ENCODE measurements around the gene GFM2.
"Not testable (repeated sequence)": the region's sequence is repeated elsewhere in the genome, so short reads cannot be mapped to it uniquely, and the experiment has no call there.

The GFM2 gene, protein sequence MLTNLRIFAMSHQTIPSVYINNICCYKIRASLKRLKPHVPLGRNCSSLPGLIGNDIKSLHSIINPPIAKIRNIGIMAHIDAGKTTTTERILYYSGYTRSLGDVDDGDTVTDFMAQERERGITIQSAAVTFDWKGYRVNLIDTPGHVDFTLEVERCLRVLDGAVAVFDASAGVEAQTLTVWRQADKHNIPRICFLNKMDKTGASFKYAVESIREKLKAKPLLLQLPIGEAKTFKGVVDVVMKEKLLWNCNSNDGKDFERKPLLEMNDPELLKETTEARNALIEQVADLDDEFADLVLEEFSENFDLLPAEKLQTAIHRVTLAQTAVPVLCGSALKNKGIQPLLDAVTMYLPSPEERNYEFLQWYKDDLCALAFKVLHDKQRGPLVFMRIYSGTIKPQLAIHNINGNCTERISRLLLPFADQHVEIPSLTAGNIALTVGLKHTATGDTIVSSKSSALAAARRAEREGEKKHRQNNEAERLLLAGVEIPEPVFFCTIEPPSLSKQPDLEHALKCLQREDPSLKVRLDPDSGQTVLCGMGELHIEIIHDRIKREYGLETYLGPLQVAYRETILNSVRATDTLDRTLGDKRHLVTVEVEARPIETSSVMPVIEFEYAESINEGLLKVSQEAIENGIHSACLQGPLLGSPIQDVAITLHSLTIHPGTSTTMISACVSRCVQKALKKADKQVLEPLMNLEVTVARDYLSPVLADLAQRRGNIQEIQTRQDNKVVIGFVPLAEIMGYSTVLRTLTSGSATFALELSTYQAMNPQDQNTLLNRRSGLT

GRCh38 chr5:74766849-74767578 is at the start of gene GFM2, which contains the start of gene NSA2:
Gene GFM2 (minus strand): TSS chr5:74767117. CDS start chr5:74763742, 3,375 bp downstream.
Gene NSA2 (plus strand): TSS chr5:74767249. CDS start chr5:74767361, 112 bp downstream.
- H3K36me3 ChIP-seq (ENCODE audit: insufficient read depth, low read depth, low read length): peaks cover 51% of the 10 kb centered on the region
- H3K9ac ChIP-seq (ENCODE audit: low read depth, low read length): peak within 1 kb of the TSS; percentile 88
- no peak within 1 kb of the TSS for H3K27ac ChIP-seq (ENCODE audit: low read length)
- H3K4me3 ChIP-seq (ENCODE audit: low read length): peak within 1 kb of the TSS; percentile 89
- no peaks in the 10 kb centered on the region for H3K27me3 ChIP-seq (ENCODE audit: insufficient read depth, low read length)
- peaks cover 7% of the 10 kb centered on the region for H3K4me1 ChIP-seq (ENCODE audit: insufficient read depth, low read length)
- H3K9me3 ChIP-seq (ENCODE audit: insufficient read depth, low read depth, low read length): no peaks in the 10 kb centered on the region

GRCh38 chr5:74810915-74811314 is 44.0 kb upstream of the GFM2 start:
- Histone ChIP-seq H3K36me3 (ENCODE audit: insufficient read depth, low read depth, low read length) (peaks cover 41% of the 10 kb centered on the region), H3K9ac (ENCODE audit: low read depth, low read length) (no peak overlapping the region), H3K27ac (ENCODE audit: low read length) (no peak overlapping the region)

DNA sequence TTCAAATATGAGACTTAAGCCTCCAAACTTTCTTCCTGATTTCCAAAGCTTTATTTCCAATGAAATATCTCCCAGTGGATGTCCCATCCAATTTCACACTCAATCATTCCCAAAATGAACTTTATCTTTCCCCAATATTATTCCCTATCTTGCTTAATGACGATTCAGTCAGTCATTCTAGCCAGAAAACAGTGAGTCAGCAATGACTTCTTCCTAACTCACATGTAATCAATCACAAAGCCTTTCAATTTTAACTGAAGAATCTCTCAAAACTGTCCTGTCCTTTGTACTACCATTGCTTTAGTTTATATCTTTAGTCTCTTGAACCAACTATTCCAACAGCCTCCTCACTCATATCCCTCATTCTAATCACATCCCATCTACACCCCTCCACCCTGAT is 35.0 kb upstream of the GFM2 start:
- H3K9me3 ChIP-seq (ENCODE audit: insufficient read depth, low read depth, low read length): no peaks in the 10 kb centered on the region
- H3K4me3 ChIP-seq (ENCODE audit: low read length): no peak overlapping the region
- H3K36me3 ChIP-seq (ENCODE audit: insufficient read depth, low read depth, low read length): peaks cover 77% of the 10 kb centered on the region
- H3K27me3 ChIP-seq (ENCODE audit: insufficient read depth, low read length): no peaks in the 10 kb centered on the region
- no peaks in the 10 kb centered on the region for H3K4me1 ChIP-seq (ENCODE audit: insufficient read depth, low read length)
- H3K9ac ChIP-seq (ENCODE audit: low read depth, low read length): no peak overlapping the region
- H3K27ac ChIP-seq (ENCODE audit: low read length): no peak overlapping the region

More at GRCh38 chr5:74810915-74811314, 44.0 kb upstream of the GFM2 start:
- Histone ChIP-seq H3K4me1 (ENCODE audit: insufficient read depth, low read length) (peaks cover 6% of the 10 kb centered on the region), H3K27me3 (ENCODE audit: insufficient read depth, low read length) (no peaks in the 10 kb centered on the region), H3K4me3 (ENCODE audit: low read length) (no peak overlapping the region), H3K9me3 (ENCODE audit: insufficient read depth, low read depth, low read length) (no peaks in the 10 kb centered on the region)

DNA sequence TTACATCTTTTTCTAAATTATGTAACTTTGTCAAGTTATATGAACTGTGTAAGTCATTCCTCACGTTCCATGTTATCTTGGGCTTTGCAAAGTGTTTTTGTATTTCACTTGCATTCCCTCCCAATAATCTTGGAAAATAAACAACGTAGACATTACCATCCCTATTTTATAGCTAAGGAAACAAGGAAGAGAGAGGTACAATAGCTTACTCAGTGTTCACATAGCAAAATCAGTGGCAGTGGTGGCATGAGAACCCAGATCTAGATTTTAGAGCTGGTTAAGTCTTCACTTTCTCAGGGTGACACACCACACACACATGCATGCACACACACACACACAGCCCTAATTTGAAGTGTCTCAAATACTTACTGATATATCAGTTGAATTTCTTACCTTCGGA is 34.3 kb upstream of the GFM2 start:
- H3K9me3 ChIP-seq (ENCODE audit: insufficient read depth, low read depth, low read length): no peaks in the 10 kb centered on the region
- H3K36me3 ChIP-seq (ENCODE audit: insufficient read depth, low read depth, low read length): peaks cover 85% of the 10 kb centered on the region
- no peaks in the 10 kb centered on the region for H3K4me1 ChIP-seq (ENCODE audit: insufficient read depth, low read length)
- no peak overlapping the region for H3K9ac ChIP-seq (ENCODE audit: low read depth, low read length)
- H3K4me3 ChIP-seq (ENCODE audit: low read length): no peak overlapping the region
- H3K27ac ChIP-seq (ENCODE audit: low read length): no peak overlapping the region
- no peaks in the 10 kb centered on the region for H3K27me3 ChIP-seq (ENCODE audit: insufficient read depth, low read length)

GRCh38 chr5:74798977-74799911 is 32.3 kb upstream of the GFM2 start:
- H3K4me3 ChIP-seq (ENCODE audit: low read length): no peak overlapping the region
- no peaks in the 10 kb centered on the region for H3K27me3 ChIP-seq (ENCODE audit: insufficient read depth, low read length)
- peaks cover 94% of the 10 kb centered on the region for H3K36me3 ChIP-seq (ENCODE audit: insufficient read depth, low read depth, low read length)
- no peaks in the 10 kb centered on the region for H3K4me1 ChIP-seq (ENCODE audit: insufficient read depth, low read length)
- H3K9ac ChIP-seq (ENCODE audit: low read depth, low read length): no peak overlapping the region
- no peaks in the 10 kb centered on the region for H3K9me3 ChIP-seq (ENCODE audit: insufficient read depth, low read depth, low read length)
- H3K27ac ChIP-seq (ENCODE audit: low read length): no peak overlapping the region

DNA sequence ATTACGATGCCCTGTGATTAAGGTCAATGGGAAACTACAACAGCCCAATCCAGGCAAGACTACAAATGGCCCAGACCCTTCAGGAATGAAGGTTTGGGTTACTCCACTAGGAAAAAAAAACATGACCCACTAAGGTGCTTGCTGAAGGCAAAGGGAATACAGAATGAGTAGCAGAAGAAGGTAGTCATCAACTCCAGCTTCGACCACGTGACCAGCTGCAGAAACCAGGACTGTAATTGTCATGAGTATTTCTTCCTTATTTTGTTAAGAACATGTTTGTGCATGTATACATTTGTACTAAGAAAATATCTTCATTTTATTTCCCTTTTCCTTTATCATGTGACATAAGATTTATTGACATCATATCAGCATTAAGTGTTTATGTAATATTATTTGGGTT is 24.8 kb upstream of the GFM2 start:
- H3K36me3 ChIP-seq (ENCODE audit: insufficient read depth, low read depth, low read length): peaks cover 96% of the 10 kb centered on the region
- not testable (repeated sequence) for H3K4me3 ChIP-seq (ENCODE audit: low read length); H3K27ac ChIP-seq (ENCODE audit: low read length); H3K9ac ChIP-seq (ENCODE audit: low read depth, low read length); H3K4me1 ChIP-seq (ENCODE audit: insufficient read depth, low read length); H3K9me3 ChIP-seq (ENCODE audit: insufficient read depth, low read depth, low read length); H3K27me3 ChIP-seq (ENCODE audit: insufficient read depth, low read length)

DNA sequence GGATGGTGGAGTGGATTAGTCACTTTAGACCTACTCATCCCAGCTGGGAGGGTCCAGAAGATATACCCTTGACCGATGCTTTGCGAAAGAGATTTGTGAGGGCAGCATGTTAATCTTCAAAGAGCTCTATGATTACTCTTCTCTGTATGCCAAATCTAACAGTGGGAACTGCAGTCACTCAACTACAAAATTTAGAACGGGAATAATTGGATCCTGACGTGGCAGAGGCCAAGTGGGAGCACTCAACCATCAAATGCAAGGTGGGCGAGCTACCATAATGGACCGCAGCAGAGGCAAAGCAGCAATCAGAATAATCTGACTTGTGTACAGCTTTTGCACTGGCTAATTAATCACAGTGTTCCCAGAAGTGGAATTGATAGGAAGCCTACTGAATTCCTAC is 20.5 kb upstream of the GFM2 start:
- H3K27me3 ChIP-seq (ENCODE audit: insufficient read depth, low read length): no peaks in the 10 kb centered on the region
- H3K4me3 ChIP-seq (ENCODE audit: low read length): no peak overlapping the region
- no peaks in the 10 kb centered on the region for H3K4me1 ChIP-seq (ENCODE audit: insufficient read depth, low read length)
- peaks cover 80% of the 10 kb centered on the region for H3K36me3 ChIP-seq (ENCODE audit: insufficient read depth, low read depth, low read length)
- H3K9me3 ChIP-seq (ENCODE audit: insufficient read depth, low read depth, low read length): no peaks in the 10 kb centered on the region
- H3K9ac ChIP-seq (ENCODE audit: low read depth, low read length): no peak overlapping the region
- H3K27ac ChIP-seq (ENCODE audit: low read length): no peak overlapping the region

GRCh38 chr5:74786851-74787250 is 19.9 kb upstream of the GFM2 start:
- H3K9ac ChIP-seq (ENCODE audit: low read depth, low read length): no peak overlapping the region
- no peak overlapping the region for H3K27ac ChIP-seq (ENCODE audit: low read length)
- no peaks in the 10 kb centered on the region; the same call in 1 of the 2 replicates for H3K4me1 ChIP-seq (ENCODE audit: insufficient read depth, low read length)
- peaks cover 80% of the 10 kb centered on the region for H3K36me3 ChIP-seq (ENCODE audit: insufficient read depth, low read depth, low read length)
- no peak overlapping the region for H3K4me3 ChIP-seq (ENCODE audit: low read length)
- H3K27me3 ChIP-seq (ENCODE audit: insufficient read depth, low read length): no peaks in the 10 kb centered on the region
- H3K9me3 ChIP-seq (ENCODE audit: insufficient read depth, low read depth, low read length): no peaks in the 10 kb centered on the region

GRCh38 chr5:74778609-74779008 is 11.7 kb upstream of the GFM2 start:
- Histone ChIP-seq H3K9me3 (ENCODE audit: insufficient read depth, low read depth, low read length) (no peaks in the 10 kb centered on the region), H3K9ac (ENCODE audit: low read depth, low read length) (no peak overlapping the region), H3K4me3 (ENCODE audit: low read length) (no peak overlapping the region), H3K27me3 (ENCODE audit: insufficient read depth, low read length) (no peaks in the 10 kb centered on the region), H3K27ac (ENCODE audit: low read length) (no peak overlapping the region), H3K4me1 (ENCODE audit: insufficient read depth, low read length) (no peaks in the 10 kb centered on the region; the same call in 1 of the 2 replicates), H3K36me3 (ENCODE audit: insufficient read depth, low read depth, low read length) (peaks cover 98% of the 10 kb centered on the region)

- Histone ChIP-seq H3K27ac (ENCODE audit: low read length) (no peak overlapping the region), H3K9me3 (ENCODE audit: insufficient read depth, low read depth, low read length) (no peaks in the 10 kb centered on the region), H3K36me3 (ENCODE audit: insufficient read depth, low read depth, low read length) (peaks cover 84% of the 10 kb centered on the region), H3K4me3 (ENCODE audit: low read length) (no peak overlapping the region), H3K4me1 (ENCODE audit: insufficient read depth, low read length) (peaks cover 7% of the 10 kb centered on the region), H3K27me3 (ENCODE audit: insufficient read depth, low read length) (no peaks in the 10 kb centered on the region), H3K9ac (ENCODE audit: low read depth, low read length) (no peak overlapping the region)
Observed at GRCh38 chr5:74772359-74772758, 5.4 kb upstream of the GFM2 start.

DNA sequence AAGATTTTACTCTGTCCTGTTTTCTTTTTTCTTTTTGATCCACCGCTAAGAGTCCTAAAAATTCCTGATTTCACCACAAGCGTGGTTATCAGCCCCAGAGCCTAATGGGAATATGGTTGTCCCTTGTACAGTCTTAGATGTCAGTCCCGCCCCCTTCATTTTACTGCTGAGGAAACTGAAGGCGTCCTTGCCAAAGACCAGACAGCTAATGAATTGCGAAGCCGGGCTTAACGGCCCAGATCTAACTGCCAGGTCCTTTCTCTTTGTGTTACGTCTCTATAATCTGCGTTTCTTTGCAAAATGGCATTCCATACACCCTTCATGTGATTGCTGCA is 629 bp upstream of the GFM2 start:
- H3K4me1 ChIP-seq (ENCODE audit: insufficient read depth, low read length): peaks cover 7% of the 10 kb centered on the region
- H3K36me3 ChIP-seq (ENCODE audit: insufficient read depth, low read depth, low read length): peaks cover 51% of the 10 kb centered on the region
- peak overlapping the region; percentile 88 for H3K9ac ChIP-seq (ENCODE audit: low read depth, low read length)
- no peaks in the 10 kb centered on the region for H3K27me3 ChIP-seq (ENCODE audit: insufficient read depth, low read length)
- peak overlapping the region; percentile 89 for H3K4me3 ChIP-seq (ENCODE audit: low read length)
- no peaks in the 10 kb centered on the region for H3K9me3 ChIP-seq (ENCODE audit: insufficient read depth, low read depth, low read length)
- H3K27ac ChIP-seq (ENCODE audit: low read length): no peak overlapping the region

Data from iPS-20b (cell line).